Endothelial cell (in vitro differentiated cells): ENCODE results near the gene ALKBH8. TPM values are rescaled to one million over a fixed set of nuclear protein-coding genes. Genes with fewer than 3 reads are reported as not detected.
A peak's percentile ranks its signal among the peaks of the same experiment; 100 is the strongest.

Source experiments
- DNase-seq: peaks from one replicate; pipeline ENCODE4 v3.0.0; 2021; ENCODE audit warnings: low spot score
- H3K27ac Mint-ChIP-seq: one replicate; pipeline ENCODE4 v1.8.0; 2021; ENCODE audit warnings: mixed read lengths, inconsistent platforms; ENCODE audit not compliant: unreplicated experiment
- H3K27me3 Mint-ChIP-seq: one replicate; pipeline ENCODE4 v1.8.0; 2021; ENCODE audit warnings: mild to moderate bottlenecking, moderate library complexity, mixed read lengths, inconsistent platforms; ENCODE audit not compliant: unreplicated experiment
- H3K36me3 Mint-ChIP-seq: one replicate; pipeline ENCODE4 v1.8.0; 2021; ENCODE audit warnings: mild to moderate bottlenecking, low read depth, mixed read lengths, inconsistent platforms; ENCODE audit not compliant: unreplicated experiment
- H3K4me1 Mint-ChIP-seq: one replicate; pipeline ENCODE4 v1.8.0; 2021; ENCODE audit warnings: mild to moderate bottlenecking, mixed read lengths, inconsistent platforms; ENCODE audit not compliant: unreplicated experiment
- H3K4me3 Mint-ChIP-seq: one replicate; pipeline ENCODE4 v1.8.0; 2021; ENCODE audit warnings: mild to moderate bottlenecking, mixed read lengths, inconsistent platforms; ENCODE audit not compliant: unreplicated experiment
- H3K9me3 Mint-ChIP-seq: one replicate; pipeline ENCODE4 v1.8.0; 2021; ENCODE audit warnings: mixed read lengths, inconsistent platforms; ENCODE audit not compliant: unreplicated experiment
- CTCF ChIP-seq: fragments of 200-600 bp; sonication (generic); IDR thresholded peaks from one replicate; pipeline ENCODE4 v1.5.0; 2021; ENCODE audit warnings: antibody characterized with exemption; ENCODE audit not compliant: unreplicated experiment
- total RNA-seq: library from RNA; stranded (reverse); fragmentation: NEBNext Ultra II Directional; extraction: Animal tissue kit (Norgen Biotek cat#: 25700); gene quantifications from one replicate; pipeline ENCODE4 v1.2.1, GENCODE V29; 2021; ENCODE audit not compliant: unreplicated experiment

Gene ALKBH8
- total RNA-seq, 1 donor from 2014 or later = 8.4 TPM

DNA sequence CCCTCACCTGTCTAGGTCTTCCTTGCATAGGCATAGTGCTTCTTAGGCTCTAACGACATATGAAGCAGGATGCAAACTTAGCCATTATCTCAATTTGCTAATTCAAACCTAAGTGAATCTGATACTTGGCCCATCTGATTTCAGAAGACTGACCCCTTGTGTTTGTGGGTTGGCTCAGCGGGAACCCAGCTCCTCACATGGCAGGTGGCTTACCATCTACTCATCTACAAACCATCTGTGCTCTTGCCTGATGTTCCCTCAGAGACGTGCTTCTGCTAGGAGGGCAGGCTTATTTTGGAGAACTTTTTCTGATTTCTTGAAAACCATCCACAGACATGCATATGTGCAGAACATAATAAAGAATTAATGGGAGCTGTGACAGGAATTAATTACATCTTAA, 40.6 kb upstream of the ALKBH8 start:
- peaks cover 16% of the 10 kb centered on the region for H3K4me1 Mint-ChIP-seq
- H3K36me3 Mint-ChIP-seq = no peaks in the 10 kb centered on the region
- H3K9me3 Mint-ChIP-seq = no peaks in the 10 kb centered on the region
- no peak overlapping the region for H3K27ac Mint-ChIP-seq
- TF ChIP-seq CTCF = no peak
- no peak for DNase-seq
- no peaks in the 10 kb centered on the region for H3K27me3 Mint-ChIP-seq
- H3K4me3 Mint-ChIP-seq = no peak overlapping the region

- no peaks in the 10 kb centered on the region for H3K27me3 Mint-ChIP-seq
- no peak for TF ChIP-seq CTCF
- no peaks in the 10 kb centered on the region for H3K9me3 Mint-ChIP-seq
- DNase-seq = no peak
- H3K36me3 Mint-ChIP-seq = no peaks in the 10 kb centered on the region
- H3K4me1 Mint-ChIP-seq = peaks cover 13% of the 10 kb centered on the region
- H3K27ac Mint-ChIP-seq = no peak overlapping the region
- no peak overlapping the region for H3K4me3 Mint-ChIP-seq
Observed at GRCh38 chr11:107605061-107606006, 39.8 kb upstream of the ALKBH8 start.

- no peak overlapping the region for H3K4me3 Mint-ChIP-seq
- TF ChIP-seq CTCF = no peak
- H3K27ac Mint-ChIP-seq = no peak overlapping the region
- H3K4me1 Mint-ChIP-seq = no peaks in the 10 kb centered on the region
- no peaks in the 10 kb centered on the region for H3K9me3 Mint-ChIP-seq
- DNase-seq = peak; percentile 58
- no peaks in the 10 kb centered on the region for H3K36me3 Mint-ChIP-seq
- H3K27me3 Mint-ChIP-seq = peaks cover 3% of the 10 kb centered on the region
Observed at GRCh38 chr11:107598225-107599139, 32.9 kb upstream of the ALKBH8 start.

DNA sequence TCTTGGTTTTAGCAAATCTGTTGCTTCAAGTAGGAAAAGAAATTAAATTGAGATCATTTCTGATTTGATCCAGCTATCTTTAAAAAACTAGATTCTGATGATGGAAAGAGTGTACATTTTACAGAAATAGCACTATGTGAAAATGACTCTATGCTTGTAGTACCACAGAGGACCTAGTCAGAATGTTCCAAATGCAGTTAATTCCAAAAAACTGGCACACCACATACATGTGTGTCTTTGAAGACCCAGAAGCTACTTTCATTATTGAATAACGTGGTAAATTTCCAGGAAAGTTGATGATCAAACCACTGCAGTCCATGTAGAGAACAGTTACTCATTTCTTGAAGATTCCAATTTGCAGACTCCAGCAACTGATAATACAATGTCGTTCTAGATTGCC, 29.2 kb upstream of the ALKBH8 start:
- H3K27me3 Mint-ChIP-seq = peaks cover 14% of the 10 kb centered on the region
- DNase-seq = no peak
- H3K9me3 Mint-ChIP-seq = no peaks in the 10 kb centered on the region
- H3K4me1 Mint-ChIP-seq = peaks cover 10% of the 10 kb centered on the region
- H3K36me3 Mint-ChIP-seq = no peaks in the 10 kb centered on the region
- no peak for TF ChIP-seq CTCF
- H3K4me3 Mint-ChIP-seq = no peak overlapping the region
- H3K27ac Mint-ChIP-seq = no peak overlapping the region
